ENCODE measurements around the gene ATF7IP. TPM values are rescaled to one million over a fixed set of nuclear protein-coding genes. Genes with fewer than 3 reads are reported as not detected.

Gene ATF7IP
- polyA plus RNA-seq, 3 donors, result 52.8 to 69.6 (median 58.1) TPM

GRCh38 chr12:14452865-14453264 lies 87.4 kb downstream of the ATF7IP start:
- no peak for DNase-seq (ENCODE audit: extremely low read depth in 1 of 11, low read depth in 9 of 11, low spot score in 4 of 11)

GRCh38 chr12:14454098-14454907 lies 88.8 kb downstream of the ATF7IP start:
- DNase-seq (ENCODE audit: extremely low read depth in 1 of 11, low read depth in 9 of 11, low spot score in 4 of 11), result no peak

GRCh38 chr12:14460212-14460841 lies 94.8 kb downstream of the ATF7IP start:
- DNase-seq (ENCODE audit: extremely low read depth in 1 of 11, low read depth in 9 of 11, low spot score in 4 of 11), result no peak

GRCh38 chr12:14471497-14471896 lies 106.0 kb downstream of the ATF7IP start:
- DNase-seq (ENCODE audit: extremely low read depth in 1 of 11, low read depth in 9 of 11, low spot score in 4 of 11), result no peak

- peak in 1 of 11 donors; percentile 7 for DNase-seq (ENCODE audit: extremely low read depth in 1 of 11, low read depth in 9 of 11, low spot score in 4 of 11)
Measured at GRCh38 chr12:14473707-14474287, 108.3 kb downstream of the ATF7IP start.

- DNase-seq (ENCODE audit: extremely low read depth in 1 of 11, low read depth in 9 of 11, low spot score in 4 of 11), result no peak
Measured at GRCh38 chr12:14479004-14479403, 113.5 kb downstream of the ATF7IP start.

GRCh38 chr12:14481201-14481600 lies 115.7 kb downstream of the ATF7IP start:
- no peak for DNase-seq (ENCODE audit: extremely low read depth in 1 of 11, low read depth in 9 of 11, low spot score in 4 of 11)

GRCh38 chr12:14482361-14482760 lies 116.9 kb downstream of the ATF7IP start:
- no peak for DNase-seq (ENCODE audit: extremely low read depth in 1 of 11, low read depth in 9 of 11, low spot score in 4 of 11)

GRCh38 chr12:14482886-14483285 lies 117.4 kb downstream of the ATF7IP start:
- no peak for DNase-seq (ENCODE audit: extremely low read depth in 1 of 11, low read depth in 9 of 11, low spot score in 4 of 11)

- DNase-seq (ENCODE audit: extremely low read depth in 1 of 11, low read depth in 9 of 11, low spot score in 4 of 11), result no peak
Measured at GRCh38 chr12:14495326-14495725, 129.8 kb downstream of the ATF7IP start.

GRCh38 chr12:14505626-14506596 lies 140.4 kb downstream of the ATF7IP start:
- DNase-seq (ENCODE audit: extremely low read depth in 1 of 11, low read depth in 9 of 11, low spot score in 4 of 11), result no peak

- no peak for DNase-seq (ENCODE audit: extremely low read depth in 1 of 11, low read depth in 9 of 11, low spot score in 4 of 11)
Measured at GRCh38 chr12:14510574-14510973, 145.1 kb downstream of the ATF7IP start.

GRCh38 chr12:14514154-14514842 lies 148.8 kb downstream of the ATF7IP start:
- DNase-seq (ENCODE audit: extremely low read depth in 1 of 11, low read depth in 9 of 11, low spot score in 4 of 11), result peak; percentile 41 to 83 (median 55)

- no peak for DNase-seq (ENCODE audit: extremely low read depth in 1 of 11, low read depth in 9 of 11, low spot score in 4 of 11)
Measured at GRCh38 chr12:14514946-14515345, 149.5 kb downstream of the ATF7IP start.

- DNase-seq (ENCODE audit: extremely low read depth in 1 of 11, low read depth in 9 of 11, low spot score in 4 of 11), result no peak
Measured at GRCh38 chr12:14521822-14522221, 156.3 kb downstream of the ATF7IP start.

GRCh38 chr12:14525964-14526363 lies 160.5 kb downstream of the ATF7IP start:
- DNase-seq (ENCODE audit: extremely low read depth in 1 of 11, low read depth in 9 of 11, low spot score in 4 of 11), result no peak

- DNase-seq (ENCODE audit: extremely low read depth in 1 of 11, low read depth in 9 of 11, low spot score in 4 of 11), result no peak
Measured at GRCh38 chr12:14532152-14532551, 166.7 kb downstream of the ATF7IP start.

- DNase-seq (ENCODE audit: extremely low read depth in 1 of 11, low read depth in 9 of 11, low spot score in 4 of 11), result no peak
Measured at GRCh38 chr12:14537088-14537487, 171.6 kb downstream of the ATF7IP start.

Measured in renal cortex interstitium (tissue), 11 donors.